Endodermal cell (in vitro differentiated cells): Measurements from ENCODE around the gene KCNJ1. TPM values are rescaled to one million over a fixed set of nuclear protein-coding genes. Genes with fewer than 3 reads are reported as not detected.

Experiments
- DNase-seq: peaks from one replicate; pipeline ENCODE4 v3.0.0-alpha.2; 2017
- H3K27ac ChIP-seq: 2 replicates; pipeline ENCODE4 v1.5.1; 2013; ENCODE audit warnings: mild to moderate bottlenecking, low read depth, low read length, moderate library complexity
- H3K27me3 ChIP-seq: 2 replicates; pipeline ENCODE4 v1.6.1; 2013; ENCODE audit warnings: mild to moderate bottlenecking, low read length, moderate library complexity; ENCODE audit not compliant: insufficient read depth, control insufficient read depth, poor library complexity, severe bottlenecking
- H3K36me3 ChIP-seq: 2 replicates; pipeline ENCODE4 v1.7.0; 2013; ENCODE audit warnings: mild to moderate bottlenecking, low read length, moderate library complexity; ENCODE audit not compliant: control insufficient read depth, insufficient read depth
- H3K4me1 ChIP-seq: one replicate; pipeline ENCODE4 v1.7.0; 2013; ENCODE audit warnings: low read length; ENCODE audit not compliant: control insufficient read depth, insufficient read depth
- H3K4me3 ChIP-seq: 2 replicates; pipeline ENCODE4 v1.5.1; 2013; ENCODE audit warnings: mild to moderate bottlenecking, low read length, moderate library complexity
- H3K9ac ChIP-seq: 2 replicates; pipeline ENCODE4 v1.6.1; 2013; ENCODE audit warnings: mild to moderate bottlenecking, low read length, moderate library complexity; ENCODE audit not compliant: poor library complexity, severe bottlenecking; ENCODE audit errors: extremely low read depth
- H3K9me3 ChIP-seq: 2 replicates; pipeline ENCODE4 v1.6.1; 2013; ENCODE audit warnings: mild to moderate bottlenecking, low read length, moderate library complexity; ENCODE audit not compliant: control insufficient read depth
- H3K27ac Mint-ChIP-seq: 2 replicates; pipeline ENCODE4 v1.8.0; 2020; ENCODE audit warnings: mixed read lengths
- H3K27me3 Mint-ChIP-seq: 2 replicates; pipeline ENCODE4 v1.8.0; 2021; ENCODE audit warnings: mild to moderate bottlenecking, mixed read lengths; ENCODE audit not compliant: insufficient read depth
- H3K36me3 Mint-ChIP-seq: 2 replicates; pipeline ENCODE4 v1.8.0; 2020; ENCODE audit warnings: low read depth, mixed read lengths
- H3K4me1 Mint-ChIP-seq: 2 replicates; pipeline ENCODE4 v1.8.0; 2020; ENCODE audit warnings: mixed read lengths
- H3K4me3 Mint-ChIP-seq: 2 replicates; pipeline ENCODE4 v1.8.0; 2020; ENCODE audit warnings: mild to moderate bottlenecking, moderate library complexity, mixed read lengths
- H3K9me3 Mint-ChIP-seq: 2 replicates; pipeline ENCODE4 v1.8.0; 2020; ENCODE audit warnings: mild to moderate bottlenecking, mixed read lengths
- CTCF ChIP-seq: fragments of 200-600 bp; sonication (generic); conservative IDR thresholded peaks from 2 replicates; pipeline ENCODE4 v1.5.0; 2021; ENCODE audit warnings: antibody characterized with exemption, mild to moderate bottlenecking
- WGBS, 2 experiments: methylation state at CpG; one replicate each; pipeline versions ENCODE4 v1.1.5 to v1.1.7; 2013; ENCODE audit warnings: missing lambda C conversion rate in 2 of 2, mixed read lengths in 1 of 2; ENCODE audit not compliant: insufficient coverage in 1 of 2, insufficient read length in 1 of 2; 5-methylcytosine and 5-hydroxymethylcytosine counted together
- total RNA-seq, 2 donors: library from RNA; stranded (reverse); fragmentation: NEBNext Ultra II Directional in 1 of 2; extraction: Animal tissue kit (Norgen Biotek cat#: 25700) in 1 of 2; gene quantifications; 2 replicates in 1 of 2; 3 replicates in 1 of 2; pipeline ENCODE4 v1.2.1, GENCODE V29; 2021

The KCNJ1 gene
- total RNA-seq, 2 donors from 2014 or later = not detected

- 4 to 15% methylated on average over 5 to 9 of the region's 9 CpGs for WGBS, 2 experiments
- H3K4me1 ChIP-seq = peaks cover 30% of the 10 kb centered on the region
- no peak overlapping the region for H3K9ac ChIP-seq
- no peak overlapping the region for H3K27ac ChIP-seq
- DNase-seq = no peak
- H3K27ac Mint-ChIP-seq = no peak overlapping the region
- peaks cover 39% of the 10 kb centered on the region for H3K27me3 Mint-ChIP-seq
- H3K27me3 ChIP-seq = peaks cover 26% of the 10 kb centered on the region
- no peaks in the 10 kb centered on the region for H3K36me3 Mint-ChIP-seq
- no peaks in the 10 kb centered on the region for H3K9me3 Mint-ChIP-seq
- no peak for TF ChIP-seq CTCF
- peak overlapping the region; percentile 61 for H3K4me3 Mint-ChIP-seq
- peaks cover 62% of the 10 kb centered on the region for H3K4me1 Mint-ChIP-seq
- H3K4me3 ChIP-seq = peak overlapping the region; percentile 73
- no peaks in the 10 kb centered on the region for H3K36me3 ChIP-seq
- H3K9me3 ChIP-seq = no peaks in the 10 kb centered on the region
Measured at GRCh38 chr11:128890216-128890542, 23.1 kb upstream of the KCNJ1 start.

GRCh38 chr11:128889657-128890213, 22.6 kb upstream of the KCNJ1 start:
- peak; percentile 59 for DNase-seq
- peaks cover 39% of the 10 kb centered on the region for H3K27me3 Mint-ChIP-seq
- H3K27ac Mint-ChIP-seq = no peak overlapping the region
- peaks cover 61% of the 10 kb centered on the region for H3K4me1 Mint-ChIP-seq
- H3K9me3 Mint-ChIP-seq = no peaks in the 10 kb centered on the region
- Histone ChIP-seq H3K36me3 (no peaks in the 10 kb centered on the region), H3K27me3 (peaks cover 26% of the 10 kb centered on the region), H3K9me3 (no peaks in the 10 kb centered on the region), H3K4me1 (peaks cover 29% of the 10 kb centered on the region), H3K4me3 (peak overlapping the region; percentile 73), H3K27ac (no peak overlapping the region), H3K9ac (no peak overlapping the region)
- H3K36me3 Mint-ChIP-seq = no peaks in the 10 kb centered on the region
- 55 to 57% methylated on average over 5 to 8 of the region's 8 CpGs for WGBS, 2 experiments
- peak overlapping the region; percentile 61 for H3K4me3 Mint-ChIP-seq
- no peak for TF ChIP-seq CTCF

GRCh38 chr11:128888034-128888985, 21.2 kb upstream of the KCNJ1 start:
- H3K27ac Mint-ChIP-seq = peak overlapping the region; percentile 94
- peak; percentile 85 for DNase-seq
- H3K4me1 Mint-ChIP-seq = peaks cover 53% of the 10 kb centered on the region
- peak; percentile 72 for TF ChIP-seq CTCF
- peaks cover 30% of the 10 kb centered on the region for H3K27me3 ChIP-seq
- peak overlapping the region; percentile 30 for H3K4me3 Mint-ChIP-seq
- no peaks in the 10 kb centered on the region for H3K9me3 Mint-ChIP-seq
- H3K27me3 Mint-ChIP-seq = peaks cover 33% of the 10 kb centered on the region
- H3K4me3 ChIP-seq = peak overlapping the region; percentile 57
- H3K4me1 ChIP-seq = peaks cover 20% of the 10 kb centered on the region
- no peaks in the 10 kb centered on the region for H3K9me3 ChIP-seq
- H3K27ac ChIP-seq = no peak overlapping the region
- WGBS, 2 experiments = 16 to 27% methylated on average over 7 to 14 of the region's 15 CpGs
- H3K9ac ChIP-seq = peak overlapping the region; percentile 43
- no peaks in the 10 kb centered on the region for H3K36me3 ChIP-seq
- no peaks in the 10 kb centered on the region for H3K36me3 Mint-ChIP-seq
